ENCODE results near the gene BRPF1. TPM values are rescaled to one million over a fixed set of nuclear protein-coding genes. Genes with fewer than 3 reads are reported as not detected.

BRPF1 gene
- total RNA-seq, 1 donor from 2014 or later = 40.6 TPM

DNA sequence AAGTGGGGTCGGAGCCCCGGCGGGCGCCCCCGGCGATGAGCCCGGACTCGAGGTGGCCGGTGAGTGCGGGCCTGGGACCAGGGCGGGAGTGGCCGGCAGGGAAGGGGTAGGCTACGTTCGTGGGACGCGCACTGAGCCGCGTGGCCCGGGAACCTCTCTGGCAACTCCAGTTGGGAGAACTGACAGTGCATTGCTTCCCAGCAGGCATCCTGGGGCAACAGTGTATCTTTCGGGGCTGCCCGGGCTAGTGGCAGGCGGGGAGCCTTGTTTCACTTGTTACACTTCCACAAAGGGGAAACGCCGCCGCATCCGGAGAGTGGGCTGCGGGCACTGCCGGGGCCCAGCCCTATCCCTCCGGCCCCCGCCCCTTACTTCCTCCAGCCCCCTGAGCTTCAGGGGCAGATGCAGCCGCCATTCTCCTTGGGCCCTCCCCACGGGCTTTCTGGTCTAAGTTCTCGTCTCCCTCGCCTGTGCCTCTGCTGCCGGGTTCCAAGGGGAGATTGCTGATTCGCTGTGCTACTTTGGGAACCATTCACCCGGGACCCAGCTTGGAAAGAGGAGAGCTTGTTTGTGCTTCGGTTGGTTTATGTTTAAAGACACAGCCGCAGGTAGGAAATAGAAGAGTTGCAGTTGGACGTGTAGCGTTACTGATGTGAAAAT lies 675 bp downstream of the BRPF1 start:
- peak; percentile 57 for DNase-seq (ENCODE audit: low spot score)
- Mint-ChIP-seq H3K9me3 (ENCODE audit: unreplicated experiment) (no peaks in the 10 kb centered on the region), H3K4me3 (ENCODE audit: unreplicated experiment) (peak overlapping the region; percentile 98), H3K36me3 (ENCODE audit: low read depth, unreplicated experiment) (peaks cover 33% of the 10 kb centered on the region), H3K4me1 (ENCODE audit: unreplicated experiment) (peaks cover 47% of the 10 kb centered on the region), H3K27me3 (ENCODE audit: unreplicated experiment) (peaks cover 21% of the 10 kb centered on the region), H3K27ac (ENCODE audit: unreplicated experiment) (peak overlapping the region; percentile 80)
- TF ChIP-seq CTCF (IDR thresholded peaks at IDR 0.05; ENCODE audit: unreplicated experiment) = no peak

DNA sequence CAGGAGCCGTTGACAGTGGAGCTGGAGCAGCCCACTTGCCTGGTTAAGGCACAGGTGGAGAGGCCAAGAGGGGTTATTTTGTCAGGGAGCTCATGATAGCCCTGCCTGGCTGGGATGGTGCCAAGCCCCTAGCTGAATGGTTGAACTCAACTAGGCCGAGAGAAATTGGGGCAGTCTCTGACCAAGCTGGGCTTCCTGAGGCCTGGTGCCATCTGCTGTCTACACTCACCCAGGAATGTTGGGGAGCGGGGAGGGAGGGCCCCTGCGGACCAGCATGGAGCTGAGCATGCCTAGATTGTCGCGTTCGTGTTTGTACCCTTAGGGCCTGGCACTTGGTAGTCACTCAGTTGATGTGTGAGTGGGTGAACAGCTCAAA lies 1.2 kb downstream of the BRPF1 start:
- H3K4me1 Mint-ChIP-seq (ENCODE audit: unreplicated experiment) = peaks cover 42% of the 10 kb centered on the region
- H3K4me3 Mint-ChIP-seq (ENCODE audit: unreplicated experiment) = peak overlapping the region; percentile 98
- H3K27ac Mint-ChIP-seq (ENCODE audit: unreplicated experiment) = peak overlapping the region; percentile 80
- TF ChIP-seq CTCF (IDR thresholded peaks at IDR 0.05; ENCODE audit: unreplicated experiment) = no peak
- H3K27me3 Mint-ChIP-seq (ENCODE audit: unreplicated experiment) = peaks cover 19% of the 10 kb centered on the region
- no peak for DNase-seq (ENCODE audit: low spot score)
- no peaks in the 10 kb centered on the region for H3K9me3 Mint-ChIP-seq (ENCODE audit: unreplicated experiment)
- peaks cover 33% of the 10 kb centered on the region for H3K36me3 Mint-ChIP-seq (ENCODE audit: low read depth, unreplicated experiment)

DNA sequence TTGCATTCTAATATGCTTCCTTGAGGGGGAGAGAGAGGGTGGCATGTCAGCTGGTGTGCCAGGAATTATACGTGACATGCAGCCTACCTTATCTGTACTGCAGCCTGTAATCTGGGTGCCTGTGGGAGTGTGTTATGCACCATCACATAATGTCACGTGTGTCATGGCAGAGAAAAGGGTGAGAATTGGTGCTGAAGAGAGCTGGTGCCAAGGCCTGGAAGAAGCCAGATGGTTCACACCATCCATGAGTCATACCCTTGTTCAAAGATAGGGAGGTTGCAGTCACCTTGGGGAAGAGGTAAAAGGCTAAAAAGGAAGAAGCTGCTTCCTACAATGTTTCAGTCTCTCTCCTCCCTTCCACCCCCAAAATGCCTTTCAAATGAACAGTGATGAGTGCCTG lies 5.3 kb downstream of the BRPF1 start:
- H3K27me3 Mint-ChIP-seq (ENCODE audit: unreplicated experiment) = peaks cover 11% of the 10 kb centered on the region
- H3K27ac Mint-ChIP-seq (ENCODE audit: unreplicated experiment) = no peak overlapping the region
- H3K4me3 Mint-ChIP-seq (ENCODE audit: unreplicated experiment) = no peak overlapping the region
- H3K4me1 Mint-ChIP-seq (ENCODE audit: unreplicated experiment) = peaks cover 30% of the 10 kb centered on the region
- TF ChIP-seq CTCF (IDR thresholded peaks at IDR 0.05; ENCODE audit: unreplicated experiment) = no peak
- peaks cover 55% of the 10 kb centered on the region for H3K36me3 Mint-ChIP-seq (ENCODE audit: low read depth, unreplicated experiment)
- H3K9me3 Mint-ChIP-seq (ENCODE audit: unreplicated experiment) = no peaks in the 10 kb centered on the region
- DNase-seq (ENCODE audit: low spot score) = no peak

GRCh38 chr3:9739181-9739580 lies 7.6 kb downstream of the BRPF1 start:
- no peak for DNase-seq (ENCODE audit: low spot score)
- Mint-ChIP-seq H3K27me3 (ENCODE audit: unreplicated experiment) (peaks cover 2% of the 10 kb centered on the region), H3K36me3 (ENCODE audit: low read depth, unreplicated experiment) (peaks cover 57% of the 10 kb centered on the region), H3K27ac (ENCODE audit: unreplicated experiment) (no peak overlapping the region), H3K4me3 (ENCODE audit: unreplicated experiment) (peak overlapping the region; percentile 17), H3K4me1 (ENCODE audit: unreplicated experiment) (peaks cover 12% of the 10 kb centered on the region), H3K9me3 (ENCODE audit: unreplicated experiment) (no peaks in the 10 kb centered on the region)
- no peak for TF ChIP-seq CTCF (IDR thresholded peaks at IDR 0.05; ENCODE audit: unreplicated experiment)

DNA sequence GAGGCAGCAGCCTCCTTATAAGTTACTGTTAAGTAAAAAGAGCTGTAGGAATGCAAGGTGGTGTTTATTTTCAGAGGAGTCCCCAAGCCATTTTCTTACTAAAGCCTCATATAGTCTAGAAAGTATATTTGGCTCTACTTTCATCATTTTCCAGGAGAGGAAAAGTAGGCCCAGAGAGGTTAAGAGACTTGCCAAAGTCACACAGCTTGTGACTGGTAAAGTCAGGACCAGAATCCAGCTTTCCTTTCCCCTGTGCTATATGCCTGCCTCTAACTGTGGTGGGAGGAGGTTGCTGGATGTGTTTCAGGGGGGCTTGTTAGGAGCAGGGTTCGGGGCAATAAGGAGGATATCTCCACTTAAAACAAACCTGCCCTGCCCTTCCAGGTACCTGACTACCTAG lies 11.0 kb downstream of the BRPF1 start:
- TF ChIP-seq CTCF (IDR thresholded peaks at IDR 0.05; ENCODE audit: unreplicated experiment) = no peak
- peaks cover 66% of the 10 kb centered on the region for H3K36me3 Mint-ChIP-seq (ENCODE audit: low read depth, unreplicated experiment)
- H3K9me3 Mint-ChIP-seq (ENCODE audit: unreplicated experiment) = no peaks in the 10 kb centered on the region
- H3K27me3 Mint-ChIP-seq (ENCODE audit: unreplicated experiment) = no peaks in the 10 kb centered on the region
- H3K4me1 Mint-ChIP-seq (ENCODE audit: unreplicated experiment) = no peaks in the 10 kb centered on the region
- no peak overlapping the region for H3K27ac Mint-ChIP-seq (ENCODE audit: unreplicated experiment)
- peak overlapping the region; percentile 31 for H3K4me3 Mint-ChIP-seq (ENCODE audit: unreplicated experiment)
- no peak for DNase-seq (ENCODE audit: low spot score)
